Measurements from ENCODE around the gene SLC13A1.

The SLC13A1 gene

DNA sequence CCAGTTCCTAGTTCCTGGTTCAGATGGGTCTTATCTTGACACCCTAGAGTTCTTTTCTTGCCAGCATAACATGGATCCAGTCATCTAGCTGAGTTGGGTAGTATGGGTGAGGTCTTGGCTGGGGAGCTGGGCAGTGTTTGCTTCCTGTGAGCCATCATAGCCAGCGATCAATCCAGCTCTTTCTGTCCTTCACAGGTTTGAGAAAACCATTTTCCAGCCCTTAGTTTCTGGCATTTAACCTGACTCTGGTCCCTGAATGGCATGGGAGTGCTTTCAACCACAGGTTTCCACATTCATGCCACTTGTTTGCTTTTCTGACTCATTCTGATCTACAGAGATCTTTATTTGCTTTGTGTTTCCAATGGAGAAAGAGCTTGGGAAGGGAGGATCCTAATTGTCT, 8.6 kb downstream of the SLC13A1 start:
- DNase-seq: no peak

DNA sequence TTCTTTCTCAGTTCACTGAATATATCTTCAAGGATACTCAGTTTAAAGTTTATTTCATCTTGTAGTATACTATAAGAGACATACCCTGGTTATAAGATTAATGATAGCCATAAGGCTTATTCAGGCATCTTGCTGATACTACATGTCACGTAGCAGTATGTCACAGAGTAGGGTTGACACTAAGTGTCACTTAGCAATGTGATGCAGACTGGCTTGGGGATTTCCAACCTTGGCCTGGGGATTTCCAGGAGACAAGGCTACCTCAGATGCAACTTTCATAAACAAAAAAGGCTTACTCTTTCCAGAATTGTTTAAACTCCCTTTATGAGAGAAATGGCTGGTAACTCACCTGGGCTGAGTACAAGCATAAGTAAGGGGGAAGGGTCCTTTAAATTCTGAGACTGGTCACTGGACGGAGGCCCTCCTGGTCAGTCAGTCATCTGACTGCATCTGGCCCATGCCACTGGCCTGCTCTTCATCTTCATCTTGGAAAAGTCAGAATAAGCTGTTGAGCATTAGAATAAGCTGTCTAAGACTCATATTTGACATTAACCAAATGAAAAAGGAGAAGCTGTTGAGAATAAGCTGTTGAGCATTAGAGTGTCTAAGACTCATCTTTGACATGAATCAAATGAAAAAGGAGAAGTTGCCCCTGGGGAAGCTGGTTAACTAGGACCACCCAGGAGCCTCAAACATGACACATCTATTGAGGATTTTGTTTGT, 9.5 kb downstream of the SLC13A1 start:
- no peak for DNase-seq

DNA sequence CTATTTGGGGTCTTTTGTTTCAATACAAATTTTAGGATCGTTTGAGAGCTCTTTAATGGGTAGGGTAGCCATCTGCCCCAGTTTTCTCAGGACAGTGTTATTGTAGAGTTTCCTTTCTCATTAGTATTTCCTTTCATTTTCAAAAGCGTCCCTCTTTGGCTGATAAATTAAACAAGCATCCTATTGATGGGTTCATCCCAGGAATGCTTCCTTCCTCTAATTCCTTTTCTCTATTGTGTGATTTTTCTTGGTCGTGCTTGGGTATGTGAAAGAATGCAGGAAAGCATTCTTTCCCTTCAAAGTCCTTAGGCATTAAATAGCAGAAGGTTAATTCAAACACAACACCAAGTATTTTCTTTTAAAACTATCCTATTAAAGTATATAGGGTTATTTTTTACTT, 14.0 kb downstream of the SLC13A1 start:
- DNase-seq: no peak

DNA sequence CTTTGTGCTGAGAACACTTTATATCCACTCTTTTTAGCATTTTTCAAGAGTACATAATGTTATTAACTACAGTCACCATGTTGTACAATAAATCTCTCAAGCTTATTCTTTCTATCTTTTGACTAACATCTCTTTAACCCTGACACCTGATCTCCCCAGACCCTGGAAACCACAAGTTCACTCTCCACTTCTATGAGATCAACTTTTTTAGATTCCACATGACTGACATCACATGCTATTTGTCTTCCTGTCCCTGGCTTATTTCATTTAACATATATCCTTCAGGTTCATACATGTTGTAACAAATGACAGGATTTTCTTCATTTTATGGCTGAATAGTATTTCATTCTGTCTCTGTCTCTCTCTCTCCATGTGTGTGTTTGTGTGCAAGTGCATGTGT, 15.5 kb downstream of the SLC13A1 start:
- no peak for DNase-seq

DNA sequence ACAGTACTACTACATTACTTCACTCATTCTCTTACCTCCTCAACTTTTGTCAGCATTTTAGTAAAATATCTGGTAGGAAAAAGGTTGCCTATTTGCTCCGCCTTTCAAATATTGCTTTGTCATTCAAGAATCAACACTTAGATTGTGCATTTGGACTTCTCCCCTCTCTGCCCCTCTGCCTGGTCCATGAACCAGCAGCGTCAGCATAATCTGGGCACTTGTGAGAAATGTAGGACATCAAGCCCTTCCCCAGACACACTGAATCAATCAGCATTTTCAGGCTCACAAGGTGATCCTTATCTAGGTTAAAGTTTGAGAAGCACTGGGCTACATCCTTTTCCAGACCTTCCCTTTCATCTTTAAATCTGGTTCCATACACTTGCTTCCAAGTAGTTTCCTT, 16.3 kb downstream of the SLC13A1 start:
- no peak for DNase-seq

DNA sequence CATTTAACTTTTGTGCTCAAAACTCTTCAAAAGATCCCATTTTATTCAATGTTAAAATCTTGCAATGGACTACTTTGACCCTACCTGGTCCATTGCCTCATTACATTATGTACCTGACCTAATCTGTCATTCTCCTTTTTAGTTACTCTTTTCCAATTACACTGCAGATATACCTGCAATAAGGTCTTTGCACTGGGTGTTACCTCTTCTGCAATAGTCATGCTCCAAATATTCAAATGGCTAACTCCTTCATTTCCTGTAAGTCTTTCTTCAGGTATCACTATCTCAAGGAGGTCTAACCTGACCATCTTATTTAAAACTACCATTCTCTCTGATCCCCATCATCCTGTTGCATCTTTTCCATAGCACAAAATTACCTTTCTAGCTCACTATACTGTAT, 22.3 kb downstream of the SLC13A1 start:
- no peak for DNase-seq

DNA sequence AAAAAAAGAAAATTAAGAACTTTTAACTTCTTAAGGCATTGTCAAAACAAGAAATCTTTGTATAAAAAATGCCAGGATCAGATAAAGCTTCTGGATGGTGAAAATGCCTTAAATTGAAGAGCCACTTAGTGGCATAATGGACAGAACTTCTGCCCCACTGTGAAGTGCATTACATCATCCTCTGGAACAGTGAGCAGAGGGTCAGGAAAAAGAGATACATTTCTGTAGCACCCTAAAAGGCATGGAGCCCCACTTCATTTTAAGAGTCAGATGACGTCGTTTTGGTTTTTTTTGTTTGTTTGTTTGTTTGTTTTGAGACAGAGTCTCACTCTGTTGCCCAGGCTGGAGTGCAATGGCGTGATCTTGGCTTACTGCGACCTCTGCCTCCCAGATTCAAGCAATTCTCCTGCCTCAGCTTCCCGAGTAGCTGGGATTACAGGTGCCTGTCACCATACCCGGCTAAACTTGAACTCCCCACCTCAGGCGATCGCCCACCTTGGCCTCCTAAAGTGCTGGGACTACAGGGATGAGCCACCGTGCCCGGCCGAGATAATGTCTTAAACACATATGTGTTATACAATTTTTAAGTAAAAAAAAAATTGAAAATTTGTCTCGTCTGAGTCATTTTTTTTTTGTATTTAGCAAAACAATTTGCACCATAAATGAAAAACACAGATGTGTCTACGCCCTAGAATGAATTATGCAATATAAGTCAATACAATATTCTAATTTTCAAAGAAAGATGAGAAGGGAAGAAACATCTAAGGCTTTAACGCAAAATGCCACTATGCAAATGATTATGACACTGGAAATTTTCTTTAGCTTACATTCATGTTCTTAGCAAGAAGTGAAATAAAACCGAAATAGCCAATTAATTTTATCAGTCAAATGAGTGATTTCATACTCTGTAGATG, 29.2 kb downstream of the SLC13A1 start:
- no peak for DNase-seq

DNA sequence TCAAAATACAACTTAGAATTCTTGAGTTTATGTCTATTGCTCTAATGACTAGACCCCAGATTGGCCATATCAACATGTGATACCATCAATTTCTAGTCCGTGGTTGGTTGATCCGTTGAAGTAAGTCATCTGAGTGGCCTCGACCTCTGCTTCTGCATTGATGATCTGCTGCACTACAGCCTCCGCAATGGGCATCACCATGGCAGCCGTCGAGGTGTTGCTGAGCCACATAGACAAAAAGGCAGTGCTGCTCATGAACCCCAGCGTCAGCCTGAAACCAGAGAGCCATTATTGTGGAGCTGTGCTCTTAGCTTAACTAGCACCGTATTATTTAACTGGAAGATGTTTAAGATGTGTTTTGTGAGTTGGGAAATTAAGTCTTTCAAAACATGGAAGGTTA, 30.7 kb downstream of the SLC13A1 start:
- DNase-seq: no peak

DNA sequence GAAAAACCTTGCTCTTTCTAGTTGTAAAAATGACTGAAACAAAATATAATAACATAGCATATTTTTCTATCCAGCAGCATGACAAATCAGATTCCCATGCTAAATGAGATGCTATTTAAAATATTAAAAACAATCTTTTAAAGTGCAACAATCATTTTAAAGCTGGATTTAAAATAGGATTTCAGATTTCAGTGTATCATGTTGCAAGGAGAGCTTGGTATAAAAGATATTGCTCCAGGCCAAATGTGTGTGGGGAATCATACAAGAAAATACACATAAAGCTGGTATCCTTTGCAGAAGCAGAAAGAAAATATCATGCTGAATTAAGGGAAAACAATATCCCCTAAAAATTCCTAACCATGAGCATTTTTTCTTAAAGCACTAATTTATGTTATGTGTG, 42.2 kb downstream of the SLC13A1 start:
- no peak for DNase-seq

DNA sequence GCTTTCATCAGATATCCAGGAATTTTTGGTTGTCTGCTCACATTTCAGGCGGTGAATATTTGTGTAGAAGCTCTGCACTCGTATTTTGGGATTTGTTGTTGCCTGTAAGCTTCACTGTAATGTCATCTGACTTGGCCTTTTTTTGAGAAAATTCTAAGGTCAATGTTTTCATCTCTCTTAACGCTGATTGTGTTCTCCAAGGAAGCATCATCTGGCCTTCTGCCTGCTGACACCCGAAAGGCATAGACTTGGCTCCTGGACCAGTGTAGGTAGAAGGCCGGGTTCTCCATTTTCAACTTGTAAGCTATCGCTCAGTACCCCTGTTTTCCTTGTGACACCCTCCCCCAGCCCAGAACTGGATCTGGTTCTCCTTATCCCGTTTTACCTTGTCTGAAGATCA, 44.2 kb downstream of the SLC13A1 start:
- DNase-seq: no peak

DNA sequence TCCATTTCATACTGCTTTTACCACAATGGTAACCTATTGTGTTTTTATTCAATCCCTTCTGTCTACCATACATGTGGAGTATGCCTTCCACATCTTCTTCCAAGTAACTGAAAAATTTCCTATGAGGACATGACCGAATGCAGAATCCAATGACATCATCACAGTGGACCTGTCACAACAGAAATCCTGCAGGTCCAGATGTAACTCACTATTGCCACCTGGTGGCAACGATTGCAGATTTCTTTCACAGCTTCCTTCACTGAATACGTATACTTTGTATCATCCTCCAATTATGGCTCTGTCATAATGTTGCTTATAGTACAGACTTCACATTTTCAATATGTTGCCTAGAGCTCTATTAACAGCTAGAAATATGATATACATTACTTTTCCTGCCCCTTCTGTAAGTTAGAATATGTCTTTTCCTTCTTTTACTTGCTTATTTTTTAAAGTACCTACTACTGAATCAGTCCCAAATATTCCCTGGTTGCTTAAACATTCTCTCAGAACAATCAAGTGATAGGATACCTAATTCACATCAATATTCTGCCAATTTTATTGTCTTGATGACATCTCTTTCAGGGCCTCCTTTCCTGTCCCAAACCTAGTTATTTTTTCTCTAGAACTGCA, 45.4 kb downstream of the SLC13A1 start:
- DNase-seq: peak; percentile 75

DNA sequence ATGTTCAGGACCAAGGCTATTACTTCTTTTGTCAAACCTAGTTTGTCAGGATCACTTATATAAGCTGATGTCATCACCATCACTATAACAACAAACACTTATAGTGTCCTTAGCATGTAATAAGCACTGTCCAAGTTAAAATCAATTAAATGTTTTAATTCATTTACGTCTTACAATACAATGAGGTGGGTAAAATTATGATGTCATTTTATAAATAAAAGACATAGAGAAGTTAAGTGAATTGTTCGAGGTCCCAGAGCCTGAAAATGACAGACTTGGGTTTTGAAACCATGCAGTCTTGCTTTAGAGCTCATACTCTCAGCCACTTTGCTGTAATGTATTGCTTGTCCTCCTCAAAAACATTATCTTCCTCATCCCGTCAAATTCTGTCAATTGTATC, 48.3 kb downstream of the SLC13A1 start:
- no peak for DNase-seq

DNA sequence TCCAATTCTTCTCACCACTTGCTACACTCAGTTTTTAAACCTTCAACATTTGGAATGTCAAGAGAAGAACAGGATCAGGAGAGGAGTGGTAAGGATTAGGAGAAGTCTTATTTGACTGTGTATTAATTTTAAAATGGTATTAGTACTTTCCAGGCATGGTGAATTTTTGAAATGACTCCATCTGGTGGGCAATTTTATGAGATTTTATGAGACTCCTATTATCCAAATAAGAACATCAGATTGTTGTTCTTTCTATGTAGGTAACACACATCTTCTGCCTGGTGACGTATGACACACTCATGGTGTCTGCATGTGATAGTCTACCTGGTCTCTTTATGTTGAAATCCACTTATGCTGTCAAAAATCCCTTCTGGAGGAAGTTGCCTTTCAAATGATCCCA, 51.0 kb downstream of the SLC13A1 start:
- DNase-seq: no peak

DNA sequence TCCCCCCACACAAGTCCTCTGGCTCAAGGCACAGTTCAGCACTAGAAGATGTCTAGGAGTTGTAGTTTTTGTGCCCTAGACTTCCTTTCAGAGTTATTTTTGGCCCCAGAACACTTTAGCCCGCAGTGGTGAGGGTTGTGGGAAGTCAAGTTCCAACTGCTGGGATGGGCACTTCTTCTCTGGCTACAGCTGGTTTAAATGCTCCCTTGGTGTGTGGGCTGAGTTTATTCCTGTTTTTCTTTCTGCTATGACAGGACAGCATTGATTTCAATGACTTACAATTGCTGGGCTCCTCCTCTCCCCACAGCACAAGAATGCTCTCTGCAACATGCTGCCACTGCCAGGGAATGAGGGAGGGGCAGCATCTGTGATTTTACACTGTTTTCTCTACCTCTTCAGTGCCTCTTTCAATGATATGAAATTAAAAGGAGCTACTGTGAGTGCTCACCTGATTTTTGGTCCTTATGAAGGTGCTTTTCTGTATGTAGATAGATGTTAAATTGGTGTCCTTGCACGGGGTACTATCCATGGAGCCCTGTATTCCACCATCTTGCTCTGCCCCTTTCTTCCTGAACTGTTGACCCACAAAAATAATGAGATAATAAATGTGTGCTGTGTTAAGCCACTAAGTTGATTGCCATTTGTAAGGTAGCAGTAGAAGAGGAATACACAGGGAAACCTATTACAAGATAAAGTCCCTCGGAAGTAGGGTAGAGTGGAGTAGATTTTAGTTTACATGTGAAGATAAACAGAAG, 56.3 kb downstream of the SLC13A1 start:
- no peak for DNase-seq

DNA sequence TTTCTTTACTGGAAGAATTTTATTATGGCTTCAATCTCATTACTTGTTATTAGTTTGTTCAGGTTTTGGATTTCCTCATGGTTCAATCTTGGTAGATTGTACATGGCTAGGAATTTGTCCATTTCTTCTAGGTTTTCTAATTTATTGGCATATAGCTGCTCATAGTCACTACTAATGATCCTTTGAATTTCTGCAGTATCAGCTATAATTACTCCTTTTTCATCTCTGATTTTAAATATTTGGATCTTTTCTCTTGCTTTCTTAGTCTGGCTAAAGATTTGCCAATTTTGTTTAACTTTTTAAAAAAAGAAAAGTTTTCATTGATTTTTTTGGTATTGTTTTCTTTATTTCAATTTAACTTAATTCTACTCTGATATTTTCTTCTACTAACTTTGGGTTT, 59.2 kb downstream of the SLC13A1 start:
- no peak for DNase-seq

DNA sequence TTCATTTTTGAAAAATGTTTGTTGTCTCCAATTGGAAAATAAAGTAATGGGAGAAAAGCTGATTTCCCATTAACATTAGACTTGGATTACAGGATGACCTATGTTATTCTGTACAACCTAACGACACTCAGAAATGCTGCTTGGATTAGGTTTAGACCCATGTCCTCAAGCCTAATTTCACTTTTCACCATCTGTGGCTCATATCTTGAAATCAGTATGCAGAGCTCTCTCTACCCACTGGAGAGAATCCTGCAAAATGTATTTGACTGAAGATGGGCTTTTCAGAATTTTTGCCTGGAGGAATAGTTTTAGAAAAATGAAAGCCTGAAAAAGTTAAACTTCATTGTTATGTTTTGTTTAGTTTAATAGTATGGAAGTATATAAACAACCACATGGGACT, 63.8 kb downstream of the SLC13A1 start:
- DNase-seq: no peak

DNA sequence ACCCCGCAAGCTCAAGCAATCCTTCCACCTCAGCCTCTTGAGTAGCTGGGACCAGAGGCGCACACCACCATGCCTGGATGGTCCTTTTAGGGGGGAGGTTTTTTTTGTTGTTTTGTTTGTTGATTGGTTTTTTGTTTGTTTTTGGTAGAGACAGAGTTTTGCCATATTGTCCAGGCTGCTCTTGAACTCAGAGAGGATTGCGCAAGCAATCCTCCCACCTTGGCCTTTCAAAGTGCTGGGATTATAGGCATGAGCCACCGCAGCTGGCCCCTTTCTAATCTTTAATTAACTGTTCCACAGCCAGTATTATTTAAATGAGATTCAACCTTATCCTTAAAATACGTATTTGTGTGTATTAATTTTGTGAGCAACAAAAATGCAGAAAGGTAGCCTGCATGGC, 65.8 kb downstream of the SLC13A1 start:
- DNase-seq: no peak

DNA sequence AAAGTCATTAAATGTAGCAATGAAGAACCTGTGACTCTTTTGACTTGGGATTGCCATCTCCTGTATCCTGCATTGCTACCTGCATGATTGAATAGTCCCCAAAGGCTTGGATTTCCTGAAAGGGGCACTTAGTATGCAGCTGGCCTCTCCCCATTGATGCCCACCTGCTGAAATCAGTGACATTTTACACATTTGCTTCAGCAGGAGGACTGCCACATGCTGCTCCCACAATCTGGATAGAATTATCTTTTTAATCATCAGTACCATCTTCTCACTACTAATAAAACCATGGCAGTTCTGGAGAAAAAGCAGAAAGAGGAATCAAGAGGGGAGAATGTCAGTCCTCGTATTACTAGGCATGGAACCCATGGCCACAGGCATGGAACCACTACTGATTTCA, 67.8 kb downstream of the SLC13A1 start:
- DNase-seq: peak; percentile 40

DNA sequence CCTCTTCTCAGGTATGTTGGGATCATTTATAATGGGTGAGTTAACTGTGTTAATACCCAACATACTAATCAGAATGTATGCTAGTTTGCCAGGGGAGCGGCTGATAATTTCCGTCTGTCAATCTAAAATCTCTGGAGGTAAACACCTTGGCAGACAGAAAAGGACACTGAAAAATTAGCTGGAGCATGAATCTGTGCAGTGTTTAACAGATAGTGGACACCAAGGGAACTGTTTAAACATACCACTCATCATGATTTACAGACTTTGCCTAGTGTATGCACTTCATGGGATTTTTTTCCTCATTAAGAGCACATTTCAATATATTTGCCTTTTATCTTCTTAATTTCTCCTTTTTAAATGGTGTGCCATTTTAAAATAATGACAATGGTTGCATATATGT, 68.2 kb downstream of the SLC13A1 start:
- DNase-seq: no peak

DNA sequence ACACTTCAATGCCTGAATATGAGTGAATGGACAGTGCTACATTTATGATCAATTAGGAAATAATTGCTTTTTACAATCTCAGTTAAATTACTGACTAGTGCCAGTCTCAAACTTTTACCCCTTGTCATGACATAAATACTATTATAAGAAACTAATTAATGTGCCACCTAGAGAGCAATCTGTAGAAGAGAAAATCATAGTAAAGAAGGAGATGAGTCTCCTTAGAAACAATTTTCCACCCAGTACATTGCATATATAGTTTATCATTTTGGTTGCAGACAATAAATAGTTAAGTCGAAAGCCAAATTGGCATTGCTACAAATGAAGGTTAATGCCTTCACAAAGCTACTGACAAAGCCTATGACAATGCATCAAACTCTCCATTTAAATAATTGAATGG, 68.6 kb downstream of the SLC13A1 start:
- DNase-seq: no peak

DNA sequence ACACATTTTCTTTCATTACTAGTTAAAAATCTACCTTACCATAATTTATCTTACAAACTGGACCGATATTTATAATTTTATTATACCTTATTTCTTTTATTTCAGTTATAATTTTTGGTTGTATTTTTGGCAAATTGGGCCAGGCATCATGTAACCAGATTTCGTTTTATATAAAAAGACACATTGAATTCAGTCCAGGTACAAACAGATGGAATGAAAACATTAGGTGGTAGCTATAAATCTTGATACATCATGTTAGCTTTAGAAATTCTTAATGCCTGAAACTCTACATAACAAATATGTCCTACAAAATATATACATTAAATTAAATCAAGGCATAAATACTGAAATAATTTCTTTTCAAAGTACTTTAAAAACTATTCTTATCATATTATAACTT, 73.1 kb downstream of the SLC13A1 start:
- DNase-seq: no peak

DNA sequence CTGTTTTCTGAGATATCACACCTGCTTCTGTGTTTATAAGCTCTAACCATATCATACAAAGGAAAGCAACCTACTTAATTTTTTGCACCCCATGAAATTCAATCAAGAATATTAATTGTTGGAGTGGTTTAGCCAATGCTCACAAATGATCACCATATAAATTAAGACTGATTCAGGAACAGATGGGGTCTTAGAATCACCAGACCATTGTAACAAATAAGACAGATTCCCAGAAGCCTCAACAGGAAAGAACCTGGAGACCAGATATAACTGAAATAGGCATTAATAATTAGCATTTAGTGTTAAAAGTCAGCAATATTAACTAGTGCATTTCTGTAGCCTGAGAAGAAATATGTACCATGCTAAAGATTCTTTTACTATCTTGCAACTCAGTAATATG, 73.6 kb downstream of the SLC13A1 start:
- DNase-seq: no peak

DNA sequence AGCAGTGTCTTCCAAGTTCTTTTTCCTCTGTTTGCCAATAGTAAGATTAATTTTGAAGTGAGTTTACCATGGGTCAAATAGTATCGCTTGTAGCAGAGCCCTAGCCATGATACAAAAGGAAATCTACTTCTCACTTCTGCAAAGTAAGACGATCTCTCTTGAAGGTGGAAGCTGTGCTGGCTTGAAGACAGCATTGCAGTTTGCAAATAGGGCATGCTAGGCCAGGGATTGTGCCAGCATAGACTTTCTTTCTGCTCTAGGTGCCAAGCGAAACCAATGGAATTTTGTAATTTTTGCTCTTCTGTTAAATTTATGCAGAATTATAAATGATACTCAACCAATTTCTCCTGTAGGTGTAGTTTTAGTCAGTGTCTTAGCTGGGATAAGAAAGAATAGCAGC, 74.5 kb downstream of the SLC13A1 start:
- no peak for DNase-seq
